Left ventricle myocardium inferior (tissue), 1 donor: ENCODE measurements around the gene SPTSSB. TPM values are rescaled to one million over a fixed set of nuclear protein-coding genes. Genes with fewer than 3 reads are reported as not detected.

Experiments used
- DNase-seq: peaks from one replicate; pipeline ENCODE4 v3.0.0-alpha.2; 2020
- H3K27ac ChIP-seq: fragments of 200-600 bp; replicated peaks from 2 replicates; pipeline ENCODE4 v1.8.0; 2021
- H3K27me3 ChIP-seq: fragments of 200-600 bp; 2 replicates; pipeline ENCODE4 v1.8.0; 2021; ENCODE audit warnings: low read depth
- H3K36me3 ChIP-seq: fragments of 200-600 bp; 2 replicates; pipeline ENCODE4 v1.8.0; 2021
- H3K4me1 ChIP-seq: fragments of 200-600 bp; 2 replicates; pipeline ENCODE4 v1.8.0; 2021
- H3K4me3 ChIP-seq: fragments of 200-600 bp; 2 replicates; pipeline ENCODE4 v1.8.0; 2021; ENCODE audit warnings: mild to moderate bottlenecking, moderate library complexity
- H3K9me3 ChIP-seq: fragments of 200-600 bp; replicated peaks from 2 replicates; pipeline ENCODE4 v1.8.0; 2021
- intact Hi-C: fragments of 100-400 bp; cut with micrococcal nuclease; formaldehyde crosslinking; loops from one replicate; pipeline ENCODE4 v1.11.0; 2022
- total RNA-seq: library from RNA; stranded (reverse); fragmentation: NEBNext Ultra II Directional; extraction: Animal tissue kit (Norgen Biotek cat#: 25700); gene quantifications from one replicate; pipeline ENCODE4 v1.2.1, GENCODE V29; 2021
- TF ChIP-seq, protein P1 (sequence below): fragments of 200-600 bp; IDR thresholded peaks from 2 replicates; pipeline ENCODE4 v1.8.0; 2021; ENCODE audit warnings: antibody characterized with exemption, mild to moderate bottlenecking, borderline replicate concordance
- donor health status: DM: no; HTN: yes; CAD: no; lungs with severe emphysema.

The SPTSSB gene
- total RNA-seq, 1 donor from 2014 or later = 0.25 TPM

DNA sequence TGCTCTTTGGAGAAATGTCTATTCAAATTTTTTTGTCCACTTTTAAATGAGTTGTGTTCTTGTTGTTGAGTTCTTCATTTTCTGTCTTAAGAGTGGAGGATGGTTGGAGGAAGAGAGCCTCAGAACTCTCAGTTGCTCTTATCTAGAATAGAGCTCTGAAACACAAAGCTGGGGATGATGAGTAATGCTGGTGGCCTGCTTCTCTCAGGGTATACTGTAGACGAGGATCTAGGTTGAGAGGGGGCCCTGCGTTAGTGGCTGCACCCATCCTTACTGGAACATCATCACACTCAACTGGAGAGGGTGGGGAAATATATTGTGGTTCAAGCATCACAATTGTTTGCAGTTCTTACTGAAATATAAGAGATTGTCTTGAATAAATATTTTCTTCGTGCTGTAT is 1.8 kb downstream of the SPTSSB start:
- TF ChIP-seq, protein P1, sequence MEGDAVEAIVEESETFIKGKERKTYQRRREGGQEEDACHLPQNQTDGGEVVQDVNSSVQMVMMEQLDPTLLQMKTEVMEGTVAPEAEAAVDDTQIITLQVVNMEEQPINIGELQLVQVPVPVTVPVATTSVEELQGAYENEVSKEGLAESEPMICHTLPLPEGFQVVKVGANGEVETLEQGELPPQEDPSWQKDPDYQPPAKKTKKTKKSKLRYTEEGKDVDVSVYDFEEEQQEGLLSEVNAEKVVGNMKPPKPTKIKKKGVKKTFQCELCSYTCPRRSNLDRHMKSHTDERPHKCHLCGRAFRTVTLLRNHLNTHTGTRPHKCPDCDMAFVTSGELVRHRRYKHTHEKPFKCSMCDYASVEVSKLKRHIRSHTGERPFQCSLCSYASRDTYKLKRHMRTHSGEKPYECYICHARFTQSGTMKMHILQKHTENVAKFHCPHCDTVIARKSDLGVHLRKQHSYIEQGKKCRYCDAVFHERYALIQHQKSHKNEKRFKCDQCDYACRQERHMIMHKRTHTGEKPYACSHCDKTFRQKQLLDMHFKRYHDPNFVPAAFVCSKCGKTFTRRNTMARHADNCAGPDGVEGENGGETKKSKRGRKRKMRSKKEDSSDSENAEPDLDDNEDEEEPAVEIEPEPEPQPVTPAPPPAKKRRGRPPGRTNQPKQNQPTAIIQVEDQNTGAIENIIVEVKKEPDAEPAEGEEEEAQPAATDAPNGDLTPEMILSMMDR = no peak
- H3K9me3 ChIP-seq = no peaks in the 10 kb centered on the region
- H3K36me3 ChIP-seq = no peaks in the 10 kb centered on the region
- H3K4me1 ChIP-seq = peaks cover 23% of the 10 kb centered on the region
- H3K27ac ChIP-seq = no peak overlapping the region
- DNase-seq = no peak
- H3K27me3 ChIP-seq = peaks cover 48% of the 10 kb centered on the region
- H3K4me3 ChIP-seq = no peak overlapping the region
- intact Hi-C loops = no loop called here

DNA sequence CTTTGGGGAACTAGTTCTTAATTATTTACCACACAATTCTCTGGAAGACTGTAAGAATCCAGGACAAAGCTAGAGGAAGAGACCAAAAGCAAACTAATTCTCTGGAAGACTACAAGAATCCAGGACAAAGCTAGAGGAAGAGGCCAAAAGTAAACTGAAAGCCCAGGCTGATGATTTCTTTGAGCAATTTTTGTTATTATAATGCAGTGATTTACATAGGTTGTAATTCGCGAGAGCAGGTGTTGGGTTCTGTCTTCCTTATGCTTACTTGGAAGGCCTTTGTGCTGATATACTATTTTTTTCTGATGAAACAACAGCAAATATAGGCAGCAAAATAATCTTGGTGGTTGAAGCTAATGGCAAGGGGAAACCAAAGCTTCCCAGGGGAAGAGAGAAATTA is 5.2 kb downstream of the SPTSSB start:
- no peak for DNase-seq
- TF ChIP-seq, protein P1 = no peak
- Histone ChIP-seq H3K4me1 (peaks cover under 1% of the 10 kb centered on the region), H3K36me3 (no peaks in the 10 kb centered on the region), H3K9me3 (no peaks in the 10 kb centered on the region), H3K27me3 (peaks cover 13% of the 10 kb centered on the region), H3K27ac (no peak overlapping the region), H3K4me3 (no peak overlapping the region)
- intact Hi-C loops = no loop called here

DNA sequence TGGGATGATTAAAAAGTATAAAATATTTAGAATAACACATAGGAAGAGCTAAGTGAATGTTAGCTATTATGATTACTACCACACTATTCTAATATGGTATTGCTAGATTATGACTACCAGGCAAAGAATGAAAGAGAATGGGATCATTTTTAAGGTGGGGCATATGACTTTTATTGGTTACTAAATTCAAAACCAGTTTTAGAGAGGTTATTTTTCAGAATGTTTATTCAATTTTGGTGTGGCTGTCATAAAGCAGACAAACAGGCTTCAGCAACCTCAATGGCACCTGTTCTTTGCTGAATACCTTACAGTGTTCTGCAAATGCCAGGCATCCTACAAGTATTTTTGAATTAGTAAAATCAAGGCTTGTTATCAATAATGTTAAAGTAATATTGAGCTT is 12.8 kb downstream of the SPTSSB start:
- TF ChIP-seq, protein P1 = no peak
- no peaks in the 10 kb centered on the region for H3K4me1 ChIP-seq
- no peaks in the 10 kb centered on the region for H3K27me3 ChIP-seq
- no peaks in the 10 kb centered on the region for H3K36me3 ChIP-seq
- H3K4me3 ChIP-seq = no peak overlapping the region
- no peak for DNase-seq
- no peaks in the 10 kb centered on the region for H3K9me3 ChIP-seq
- no peak overlapping the region for H3K27ac ChIP-seq
- intact Hi-C loops = no loop called here

DNA sequence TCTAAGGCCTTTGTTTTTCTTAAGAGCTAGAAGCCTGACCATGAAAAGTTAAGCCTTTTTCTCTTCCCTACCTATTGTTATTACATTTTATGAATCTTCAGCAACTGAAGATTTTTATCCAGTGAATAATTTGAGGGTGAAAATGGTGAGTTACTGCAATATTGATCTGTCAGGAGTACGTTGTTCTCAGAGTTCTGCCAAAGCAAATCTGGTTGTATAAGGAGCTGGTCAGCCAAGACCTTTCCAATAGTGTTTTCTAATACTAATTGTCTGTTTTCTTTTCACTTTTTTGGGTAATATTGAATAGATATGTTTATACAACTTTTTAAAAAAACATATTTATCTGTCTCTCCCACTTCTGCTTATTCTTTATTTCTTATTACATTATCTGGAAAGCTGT is 15.0 kb downstream of the SPTSSB start:
- Histone ChIP-seq H3K36me3 (no peaks in the 10 kb centered on the region), H3K4me3 (no peak overlapping the region), H3K27me3 (no peaks in the 10 kb centered on the region), H3K4me1 (no peaks in the 10 kb centered on the region), H3K27ac (no peak overlapping the region), H3K9me3 (no peaks in the 10 kb centered on the region)
- TF ChIP-seq, protein P1 = no peak
- no peak for DNase-seq
- intact Hi-C loops = no loop called here

DNA sequence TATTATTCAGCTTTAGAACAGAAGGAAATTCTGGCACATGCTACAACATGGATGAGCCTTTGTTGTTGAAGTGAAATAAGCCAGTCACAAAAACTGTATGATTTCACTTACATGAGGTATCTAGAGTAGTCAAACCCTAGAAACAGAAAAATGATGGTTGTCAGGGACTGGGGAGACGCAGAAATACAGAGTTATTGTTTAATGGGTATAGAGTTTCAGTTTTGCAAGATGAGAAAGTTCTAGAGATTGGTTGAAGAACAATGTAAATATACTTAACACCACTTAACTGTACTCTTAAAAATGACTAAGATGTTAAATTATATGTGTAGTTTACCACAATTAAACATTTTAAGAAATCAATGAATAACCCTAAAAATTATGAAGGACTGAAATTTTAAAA is 15.8 kb downstream of the SPTSSB start:
- H3K36me3 ChIP-seq = no peaks in the 10 kb centered on the region
- no peak overlapping the region for H3K4me3 ChIP-seq
- H3K27me3 ChIP-seq = no peaks in the 10 kb centered on the region
- no peaks in the 10 kb centered on the region for H3K4me1 ChIP-seq
- H3K9me3 ChIP-seq = no peaks in the 10 kb centered on the region
- intact Hi-C loops = no loop called here
- TF ChIP-seq, protein P1 = no peak
- DNase-seq = no peak
- H3K27ac ChIP-seq = no peak overlapping the region

DNA sequence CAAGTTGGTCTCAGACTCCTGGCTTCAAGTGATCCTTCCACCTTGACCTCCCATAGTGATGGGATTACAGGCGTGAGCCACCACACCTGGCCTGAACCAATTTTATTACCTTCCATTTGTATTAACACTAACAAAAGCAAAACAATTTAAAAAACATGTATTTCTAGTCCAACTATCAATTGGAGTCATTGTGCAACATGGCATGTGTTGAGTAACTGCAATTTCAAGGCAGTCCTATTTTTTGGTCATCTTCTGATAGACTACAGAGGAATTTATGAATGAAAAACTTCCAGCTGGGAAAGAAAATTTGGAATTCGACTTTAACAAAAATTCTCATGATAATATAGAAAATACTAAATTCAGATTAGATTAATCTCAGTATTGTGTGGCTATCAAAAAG is 16.8 kb downstream of the SPTSSB start:
- intact Hi-C loops = no loop called here
- H3K4me3 ChIP-seq = no peak overlapping the region
- H3K36me3 ChIP-seq = no peaks in the 10 kb centered on the region
- no peak overlapping the region for H3K27ac ChIP-seq
- H3K9me3 ChIP-seq = no peaks in the 10 kb centered on the region
- TF ChIP-seq, protein P1 = no peak
- no peaks in the 10 kb centered on the region for H3K27me3 ChIP-seq
- no peak for DNase-seq
- H3K4me1 ChIP-seq = no peaks in the 10 kb centered on the region
